GM23248 (cell line): Measurements from ENCODE around the gene UMOD. TPM values are rescaled to one million over a fixed set of nuclear protein-coding genes. Genes with fewer than 3 reads are reported as not detected.
"Not testable (repeated sequence)": the region's sequence is repeated elsewhere in the genome, so short reads cannot be mapped to it uniquely, and the experiment has no call there.

Experiments used
- DNase-seq: peaks from one replicate; pipeline ENCODE4 v3.0.0-alpha.2; 2015
- H2AFZ ChIP-seq: fragments of 200-600 bp; sonication (generic); 2 replicates; pipeline ENCODE4 v1.6.1; 2016; ENCODE audit warnings: antibody characterized with exemption
- H3F3A ChIP-seq: fragments of 200-600 bp; sonication (generic); 2 replicates; pipeline ENCODE4 v1.6.1; 2016; ENCODE audit warnings: mild to moderate bottlenecking, antibody characterized with exemption, mixed run types; ENCODE audit not compliant: insufficient read depth
- H3K27ac ChIP-seq: fragments of 200-600 bp; sonication (generic); 2 replicates; pipeline ENCODE4 v1.5.1; 2016; ENCODE audit warnings: mild to moderate bottlenecking
- H3K27me3 ChIP-seq: fragments of 200-600 bp; sonication (generic); replicated peaks from 2 replicates; pipeline ENCODE4 v1.6.1; 2016; ENCODE audit warnings: mild to moderate bottlenecking; ENCODE audit not compliant: insufficient read depth
- H3K36me3 ChIP-seq: fragments of 200-600 bp; sonication (generic); 2 replicates; pipeline ENCODE4 v1.6.1; 2016; ENCODE audit warnings: low read depth, mild to moderate bottlenecking
- H3K4me1 ChIP-seq: fragments of 200-600 bp; sonication (generic); 2 replicates; pipeline ENCODE4 v1.6.1; 2016; ENCODE audit warnings: mild to moderate bottlenecking; ENCODE audit not compliant: insufficient read depth
- H3K4me2 ChIP-seq: fragments of 200-600 bp; sonication (generic); one replicate; pipeline ENCODE4 v1.6.1; 2016; ENCODE audit warnings: mild to moderate bottlenecking; ENCODE audit not compliant: unreplicated experiment
- H3K4me3 ChIP-seq: fragments of 200-600 bp; sonication (generic); 2 replicates; pipeline ENCODE4 v1.5.1; 2016; ENCODE audit warnings: mild to moderate bottlenecking
- H3K79me2 ChIP-seq: fragments of 200-600 bp; sonication (generic); 2 replicates; pipeline ENCODE4 v1.6.1; 2016; ENCODE audit warnings: mild to moderate bottlenecking; ENCODE audit not compliant: insufficient read depth
- H3K9ac ChIP-seq: fragments of 200-600 bp; sonication (generic); 2 replicates; pipeline ENCODE4 v1.6.1; 2016; ENCODE audit warnings: mild to moderate bottlenecking
- H3K9me2 ChIP-seq: fragments of 200-600 bp; sonication (generic); 2 replicates; pipeline ENCODE4 v1.6.1; 2016; ENCODE audit warnings: mixed run types, mild to moderate bottlenecking, moderate library complexity; ENCODE audit not compliant: insufficient read depth
- H3K9me3 ChIP-seq: fragments of 200-600 bp; sonication (generic); one replicate; pipeline ENCODE4 v1.6.1; 2017; ENCODE audit warnings: low read depth
- H4K20me1 ChIP-seq: fragments of 200-600 bp; sonication (generic); 2 replicates; pipeline ENCODE4 v1.6.0; 2016; ENCODE audit not compliant: insufficient read depth
- EZH2 ChIP-seq: fragments of 200-600 bp; sonication (generic); IDR thresholded peaks from 2 replicates; pipeline ENCODE4 v1.6.1; 2018; ENCODE audit warnings: antibody characterized with exemption, mild to moderate bottlenecking; ENCODE audit not compliant: insufficient read depth, poor library complexity, severe bottlenecking
- EZH2phosphoT487 ChIP-seq: fragments of 200-600 bp; sonication (generic); IDR thresholded peaks from 2 replicates; pipeline ENCODE4 v1.6.1; 2018; ENCODE audit warnings: antibody characterized with exemption, moderate library complexity, mild to moderate bottlenecking, low read depth; ENCODE audit not compliant: insufficient read depth
- WGBS, 2 experiments: methylation state at CpG; one replicate each; pipeline ENCODE4 v1.1.6; 2015 to 2017; ENCODE audit warnings: low lambda C conversion rate in 2 of 2, low coverage in 1 of 2; ENCODE audit errors: missing lambda C conversion rate in 2 of 2; 5-methylcytosine and 5-hydroxymethylcytosine counted together
- in situ Hi-C: fragments of 300-500 bp; cut with MboI; formaldehyde crosslinking; loops from 2 replicates; pipeline ENCODE4 v1.15.0; 2020
- polyA plus RNA-seq: library from polyadenylated mRNA; unstranded; fragments of >200 nt; fragmentation: Nextera tagmentation; extraction: Ambion mirVana; gene quantifications from 2 replicates; pipeline ENCODE4 v1.2.1, GENCODE V29; 2016
- total RNA-seq: library from RNA; depleted of rRNA; stranded (reverse); fragments of >200 nt; shearing (Covaris generic); gene quantifications from 2 replicates; pipeline ENCODE4 v1.2.3, GENCODE V29; 2014

UMOD gene
- total and polyA plus RNA-seq, 2 experiments from 2014 or later = not detected

DNA sequence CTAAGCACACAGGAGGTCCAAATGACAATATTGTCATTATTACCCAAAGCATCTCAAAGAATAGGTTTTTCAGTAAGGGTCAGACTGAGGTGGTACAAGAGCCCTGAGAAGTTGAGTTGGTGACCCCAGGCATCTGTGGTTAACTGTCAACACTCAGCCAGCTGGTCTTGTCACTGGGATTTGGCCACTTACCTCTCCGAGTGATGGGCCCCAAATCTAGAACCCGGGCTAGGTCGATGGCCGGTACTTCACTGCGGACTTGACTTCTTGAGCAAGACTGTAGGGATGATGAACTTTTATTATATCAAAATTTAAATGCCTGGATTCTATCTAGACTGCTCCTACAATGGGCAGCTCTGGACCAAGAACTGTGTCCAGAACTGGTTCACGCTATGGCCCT is 36.8 kb downstream of the UMOD start:
- WGBS, 2 experiments = 45 to 68% methylated on average over 6 of the region's 6 CpGs
- Histone ChIP-seq H2AFZ (no peak overlapping the region), H3K4me3 (no peak overlapping the region), H3K4me1 (no peaks in the 10 kb centered on the region), H3K9me3 (no peaks in the 10 kb centered on the region), H3K9me2 (no peaks in the 10 kb centered on the region), H3K36me3 (no peaks in the 10 kb centered on the region), H3F3A (no peaks in the 10 kb centered on the region), H3K27me3 (no peaks in the 10 kb centered on the region), H3K9ac (no peak overlapping the region), H3K4me2 (no peak overlapping the region), H3K27ac (no peak overlapping the region), H4K20me1 (no peaks in the 10 kb centered on the region), H3K79me2 (no peaks in the 10 kb centered on the region)
- in situ Hi-C loops = no loop called here
- no peak for DNase-seq
- no peak for TF ChIP-seq EZH2
- TF ChIP-seq EZH2phosphoT487 = no peak

DNA sequence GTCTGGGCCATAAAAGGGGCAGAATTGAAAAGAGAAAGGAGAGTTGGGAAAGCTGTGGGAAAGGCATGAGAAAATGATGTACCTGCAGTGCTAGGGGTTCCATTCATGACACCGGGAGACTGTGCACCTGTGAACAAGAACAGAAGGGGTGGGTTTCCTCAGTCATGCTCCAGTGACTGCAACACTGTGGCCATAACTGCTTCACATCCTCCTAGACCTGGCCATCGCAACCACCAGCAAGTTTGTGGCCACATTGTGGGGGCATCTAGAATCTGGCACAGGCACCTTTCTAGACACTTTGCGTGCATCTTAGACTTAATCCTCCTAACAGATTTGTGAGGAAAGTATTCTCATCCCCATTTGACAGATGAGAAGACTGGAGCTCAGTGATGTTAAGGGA is 37.9 kb downstream of the UMOD start:
- no peak overlapping the region for H3K27ac ChIP-seq
- no peak overlapping the region for H3K9ac ChIP-seq
- no peaks in the 10 kb centered on the region for H3K4me1 ChIP-seq
- no peaks in the 10 kb centered on the region for H4K20me1 ChIP-seq
- H3K36me3 ChIP-seq = no peaks in the 10 kb centered on the region
- no peaks in the 10 kb centered on the region for H3K9me3 ChIP-seq
- no peak overlapping the region for H3K4me3 ChIP-seq
- H2AFZ ChIP-seq = no peak overlapping the region
- WGBS, 2 experiments = 25 to 35% methylated on average over 3 of the region's 3 CpGs
- in situ Hi-C loops = no loop called here
- TF ChIP-seq EZH2 (no peak), EZH2phosphoT487 (no peak)
- H3K4me2 ChIP-seq = no peak overlapping the region
- no peaks in the 10 kb centered on the region for H3F3A ChIP-seq
- no peaks in the 10 kb centered on the region for H3K9me2 ChIP-seq
- H3K79me2 ChIP-seq = no peaks in the 10 kb centered on the region
- H3K27me3 ChIP-seq = no peaks in the 10 kb centered on the region
- DNase-seq = no peak

DNA sequence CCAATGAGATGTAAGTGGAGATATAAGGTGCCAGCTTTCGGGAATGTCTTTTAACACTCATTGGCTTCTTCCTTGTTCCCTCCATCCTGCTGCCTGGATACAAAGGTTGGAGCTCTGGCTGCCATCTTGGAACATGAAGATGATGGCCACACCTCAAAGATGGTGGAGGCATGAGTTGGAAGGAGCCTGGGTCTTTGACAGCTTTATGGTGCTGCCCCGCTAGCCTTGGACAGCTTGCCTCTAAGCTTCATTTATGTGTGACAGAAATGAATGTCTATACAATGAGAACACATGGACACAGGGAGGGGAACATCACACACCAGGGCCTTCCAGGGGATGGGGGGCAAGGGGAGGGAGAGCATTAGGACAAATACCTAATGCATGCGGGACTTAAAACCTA is 38.8 kb downstream of the UMOD start:
- H3K4me2 ChIP-seq = no peak overlapping the region
- no peaks in the 10 kb centered on the region for H3K4me1 ChIP-seq
- no peaks in the 10 kb centered on the region for H3K27me3 ChIP-seq
- no peaks in the 10 kb centered on the region for H4K20me1 ChIP-seq
- H3F3A ChIP-seq = no peaks in the 10 kb centered on the region
- H3K27ac ChIP-seq = no peak overlapping the region
- H3K9me2 ChIP-seq = no peaks in the 10 kb centered on the region
- no peaks in the 10 kb centered on the region for H3K36me3 ChIP-seq
- no peak overlapping the region for H2AFZ ChIP-seq
- no peaks in the 10 kb centered on the region for H3K9me3 ChIP-seq
- no peaks in the 10 kb centered on the region for H3K79me2 ChIP-seq
- no peak for DNase-seq
- H3K9ac ChIP-seq = no peak overlapping the region
- TF ChIP-seq EZH2phosphoT487 = no peak
- no peak for TF ChIP-seq EZH2
- 15 to 30% methylated on average over 3 of the region's 3 CpGs for WGBS, 2 experiments
- in situ Hi-C loops = no loop called here
- no peak overlapping the region for H3K4me3 ChIP-seq

DNA sequence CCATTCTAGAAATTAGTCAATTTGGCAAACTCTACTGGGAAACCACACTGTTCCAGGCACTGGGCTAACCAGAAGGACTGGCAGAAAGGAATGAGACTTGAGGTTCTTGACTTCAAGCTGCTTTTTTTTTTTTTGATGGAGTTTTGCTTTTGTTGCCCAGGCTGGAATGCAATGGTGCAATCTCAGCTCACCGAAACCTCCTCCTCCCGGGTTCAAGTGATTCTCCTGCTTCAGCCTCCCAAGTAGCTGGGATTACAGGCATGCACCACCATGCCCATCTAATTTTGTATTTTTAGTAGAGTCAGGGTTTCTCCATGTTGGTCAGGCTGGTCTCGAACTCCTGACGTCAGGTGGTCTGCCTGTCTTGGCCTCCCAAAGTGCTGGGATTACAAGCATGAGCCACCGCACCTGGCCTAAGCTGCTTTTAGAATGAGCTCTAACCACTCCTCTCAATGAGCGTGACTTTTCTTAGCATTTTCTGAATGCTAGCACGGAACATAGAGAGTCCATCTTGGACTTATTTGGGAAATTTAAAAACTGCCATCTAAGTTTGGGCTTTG is 39.9 kb downstream of the UMOD start:
- H3K79me2 ChIP-seq, H3K4me1 ChIP-seq, H3K27ac ChIP-seq, H4K20me1 ChIP-seq, H3K4me2 ChIP-seq, H3K4me3 ChIP-seq, H3K9ac ChIP-seq, H3F3A ChIP-seq, in situ Hi-C loops, H2AFZ ChIP-seq, H3K9me2 ChIP-seq, H3K36me3 ChIP-seq, H3K9me3 ChIP-seq, DNase-seq, H3K27me3 ChIP-seq: not testable (repeated sequence)
- 31 to 48% methylated on average over 7 of the region's 7 CpGs for WGBS, 2 experiments

DNA sequence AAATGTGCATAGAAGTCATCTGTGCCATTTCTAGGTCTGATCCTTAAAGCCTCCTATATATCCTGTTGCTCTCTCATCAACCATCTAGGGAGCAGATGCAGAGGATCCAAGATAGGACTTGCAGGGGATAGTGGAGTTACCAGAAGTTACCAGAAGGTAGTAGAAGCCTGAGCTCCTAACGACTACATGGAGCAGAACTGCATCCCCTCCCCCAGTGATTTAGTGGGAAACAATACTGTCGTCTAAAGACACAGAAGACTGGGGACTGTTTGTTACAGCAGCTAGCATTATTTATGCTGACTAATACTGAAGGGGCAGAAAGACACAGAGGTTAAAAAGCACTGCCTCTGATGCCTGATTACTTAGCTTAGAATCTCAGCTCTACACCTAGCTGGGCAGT is 41.0 kb downstream of the UMOD start:
- DNase-seq = no peak
- H3K4me1 ChIP-seq = no peaks in the 10 kb centered on the region
- H2AFZ ChIP-seq = no peak overlapping the region
- H3K4me3 ChIP-seq = no peak overlapping the region
- no peak overlapping the region for H3K4me2 ChIP-seq
- no peaks in the 10 kb centered on the region for H3F3A ChIP-seq
- no peaks in the 10 kb centered on the region for H3K27me3 ChIP-seq
- no peak for TF ChIP-seq EZH2
- TF ChIP-seq EZH2phosphoT487 = no peak
- H3K79me2 ChIP-seq = no peaks in the 10 kb centered on the region
- H3K36me3 ChIP-seq = no peaks in the 10 kb centered on the region
- H3K27ac ChIP-seq = no peak overlapping the region
- no peaks in the 10 kb centered on the region for H3K9me3 ChIP-seq
- no peaks in the 10 kb centered on the region for H3K9me2 ChIP-seq
- in situ Hi-C loops = no loop called here
- no peak overlapping the region for H3K9ac ChIP-seq
- 13 to 18% methylated on average over 2 of the region's 2 CpGs for WGBS, 2 experiments
- no peaks in the 10 kb centered on the region for H4K20me1 ChIP-seq
